Neuronal stem cell (in vitro differentiated cells): ENCODE results near the gene FLCN.

Experiments used
- DNase-seq: peaks from one replicate; pipeline ENCODE4 v3.0.0-alpha.2; 2013; ENCODE audit warnings: low spot score
- H2AFZ ChIP-seq: one replicate; pipeline ENCODE4 v1.6.1; 2013; ENCODE audit warnings: mild to moderate bottlenecking, low read length, inconsistent platforms
- H2AK5ac ChIP-seq: 2 replicates; pipeline ENCODE4 v1.6.1; 2013; ENCODE audit warnings: low read depth, mild to moderate bottlenecking, inconsistent platforms, low read length, moderate library complexity, mixed read lengths
- H2BK120ac ChIP-seq: 2 replicates; pipeline ENCODE4 v1.6.1; 2013; ENCODE audit warnings: low read depth, mild to moderate bottlenecking, inconsistent platforms, low read length, moderate library complexity, mixed read lengths
- H2BK12ac ChIP-seq: one replicate; pipeline ENCODE4 v1.6.1; 2013; ENCODE audit warnings: low read length, inconsistent platforms
- H2BK15ac ChIP-seq: 2 replicates; pipeline ENCODE4 v1.6.1; 2013; ENCODE audit warnings: mild to moderate bottlenecking, low read length, inconsistent platforms, mixed read lengths
- H2BK5ac ChIP-seq: one replicate; pipeline ENCODE4 v1.6.1; 2013; ENCODE audit warnings: inconsistent platforms, mild to moderate bottlenecking, low read length, moderate library complexity
- H3K14ac ChIP-seq: one replicate; pipeline ENCODE4 v1.6.1; 2013; ENCODE audit warnings: low read length, inconsistent platforms
- H3K18ac ChIP-seq: 2 replicates; pipeline ENCODE4 v1.6.1; 2013; ENCODE audit warnings: low read length, inconsistent platforms
- H3K23ac ChIP-seq: 2 replicates; pipeline ENCODE4 v1.6.1; 2013; ENCODE audit warnings: low read depth, mild to moderate bottlenecking, mixed read lengths, low read length, inconsistent platforms; ENCODE audit not compliant: poor library complexity
- H3K27ac ChIP-seq: replicated peaks from 3 replicates; pipeline ENCODE4 v1.5.1; 2013; ENCODE audit warnings: low read length, inconsistent platforms
- H3K27me3 ChIP-seq, 3 experiments: 2 replicates each; pipeline ENCODE4 v1.6.1; 2013; ENCODE audit warnings: low read length in 3 of 3, mild to moderate bottlenecking in 2 of 3, inconsistent platforms in 1 of 3, low read depth in 1 of 3, mixed read lengths in 1 of 3, moderate library complexity in 1 of 3; ENCODE audit not compliant: control insufficient read depth in 3 of 3, insufficient read depth in 3 of 3
- H3K36me3 ChIP-seq, 2 donors: replicated peaks in 1 of 2; 2 replicates each; pipeline ENCODE4 v1.6.1; 2013; ENCODE audit warnings: low read length in 2 of 2; ENCODE audit not compliant: control insufficient read depth in 2 of 2, insufficient read depth in 2 of 2
- H3K4ac ChIP-seq: 2 replicates; pipeline ENCODE4 v1.6.1; 2013; ENCODE audit warnings: inconsistent platforms, mild to moderate bottlenecking, low read length, moderate library complexity
- H3K4me1 ChIP-seq, 2 donors: 1 replicate in 1 of 2; 2 replicates in 1 of 2; pipeline ENCODE4 v1.6.1; 2013; ENCODE audit warnings: low read length in 2 of 2, low read depth in 1 of 2; ENCODE audit not compliant: control insufficient read depth in 2 of 2, insufficient read depth in 1 of 2
- H3K4me2 ChIP-seq: one replicate; pipeline ENCODE4 v1.6.1; 2013; ENCODE audit warnings: mild to moderate bottlenecking, low read length, inconsistent platforms; ENCODE audit not compliant: insufficient read depth, poor library complexity, severe bottlenecking
- H3K4me3 ChIP-seq, 2 donors: 2 replicates each; pipeline ENCODE4 v1.5.1; 2013; ENCODE audit warnings: low read length in 2 of 2, mild to moderate bottlenecking in 2 of 2, inconsistent platforms in 1 of 2, moderate library complexity in 1 of 2
- H3K79me1 ChIP-seq: one replicate; pipeline ENCODE4 v1.6.1; 2013; ENCODE audit warnings: low read depth, mild to moderate bottlenecking, inconsistent platforms, low read length, moderate library complexity
- H3K9ac ChIP-seq: one replicate; pipeline ENCODE4 v1.6.1; 2013; ENCODE audit warnings: mild to moderate bottlenecking, low read depth, low read length, inconsistent platforms; ENCODE audit not compliant: poor library complexity
- H3K9me3 ChIP-seq, 2 donors: replicated peaks in 1 of 2; 2 replicates each; pipeline versions ENCODE3 to v1.6.1; 2013; ENCODE audit warnings: low read length in 2 of 2, mild to moderate bottlenecking in 2 of 2, inconsistent platforms in 1 of 2, low read depth in 1 of 2, mixed read lengths in 1 of 2, moderate library complexity in 1 of 2; ENCODE audit not compliant: control insufficient read depth in 2 of 2, insufficient read depth in 1 of 2
- H4K8ac ChIP-seq: one replicate; pipeline ENCODE4 v1.6.1; 2013; ENCODE audit warnings: low read depth, mild to moderate bottlenecking, inconsistent platforms, low read length, moderate library complexity
- H4K91ac ChIP-seq: one replicate; pipeline ENCODE4 v1.6.1; 2013; ENCODE audit warnings: low read length, low read depth, mild to moderate bottlenecking, inconsistent platforms; ENCODE audit not compliant: poor library complexity
- WGBS, 2 donors: extraction: QIAGEN DNeasy Blood & Tissue Kit; methylation state at CpG; one replicate each; pipeline ENCODE4 v1.1.7; 2013; ENCODE audit warnings: missing lambda C conversion rate in 2 of 2, mixed read lengths in 1 of 2; ENCODE audit not compliant: insufficient read length in 2 of 2, insufficient replicate concordance in 1 of 2; ENCODE audit errors: extremely low coverage in 2 of 2; 5-methylcytosine and 5-hydroxymethylcytosine counted together

Gene FLCN

GRCh38 chr17:17201907-17202306 lies 35.1 kb downstream of the FLCN start:
- Histone ChIP-seq H4K91ac (no peak overlapping the region), H4K8ac (peak overlapping the region; percentile 73), H3K9me3 (no peaks in the 10 kb centered on the region), H3K18ac (no peak overlapping the region), H2AK5ac (no peak overlapping the region), H3K79me1 (peaks cover 3% of the 10 kb centered on the region), H3K27me3 (no peaks in the 10 kb centered on the region), H2AFZ (no peak overlapping the region), H2BK15ac (no peak overlapping the region), H3K23ac (no peak overlapping the region), H3K4me2 (no peak overlapping the region), H3K4ac (no peak overlapping the region), H2BK12ac (no peak overlapping the region), H3K27ac (no peak overlapping the region), H3K14ac (no peak overlapping the region), H3K4me1 (peaks cover 1 to 10% of the 10 kb centered on the region in 2 donors), H2BK120ac (no peak overlapping the region), H3K36me3 (no peaks in the 10 kb centered on the region), H3K4me3 (no peak overlapping the region), H3K9ac (no peak overlapping the region), H2BK5ac (no peak overlapping the region)
- no CpG with 5 or more reads among the region's 8 CpGs for WGBS, 2 donors
- no peak for DNase-seq

GRCh38 chr17:17201271-17201670 lies 35.7 kb downstream of the FLCN start:
- no peaks in the 10 kb centered on the region for H3K27me3 ChIP-seq
- H3K4ac ChIP-seq = no peak overlapping the region
- no peak overlapping the region for H3K23ac ChIP-seq
- peaks cover under 1% of the 10 kb centered on the region for H3K79me1 ChIP-seq
- no peak overlapping the region for H2AK5ac ChIP-seq
- H3K36me3 ChIP-seq = no peaks in the 10 kb centered on the region
- no peak overlapping the region for H2AFZ ChIP-seq
- no peak overlapping the region for H3K4me2 ChIP-seq
- H3K4me1 ChIP-seq = peaks cover 1 to 10% of the 10 kb centered on the region in 2 donors
- no peak overlapping the region for H2BK12ac ChIP-seq
- H4K8ac ChIP-seq = no peak overlapping the region
- H2BK5ac ChIP-seq = no peak overlapping the region
- H4K91ac ChIP-seq = no peak overlapping the region
- DNase-seq = no peak
- no CpG with 5 or more reads among the region's 10 CpGs for WGBS, 2 donors
- H3K9ac ChIP-seq = no peak overlapping the region
- H3K9me3 ChIP-seq = no peaks in the 10 kb centered on the region
- H2BK120ac ChIP-seq = no peak overlapping the region
- no peak overlapping the region for H3K14ac ChIP-seq
- H3K18ac ChIP-seq = no peak overlapping the region
- H3K4me3 ChIP-seq = no peak overlapping the region
- H2BK15ac ChIP-seq = no peak overlapping the region
- no peak overlapping the region for H3K27ac ChIP-seq

GRCh38 chr17:17200831-17201230 lies 36.1 kb downstream of the FLCN start:
- no peak overlapping the region for H3K23ac ChIP-seq
- no peak for DNase-seq
- no peak overlapping the region for H3K4me2 ChIP-seq
- H3K9ac ChIP-seq = no peak overlapping the region
- no peak overlapping the region for H2AK5ac ChIP-seq
- no peak overlapping the region for H2BK120ac ChIP-seq
- H4K91ac ChIP-seq = no peak overlapping the region
- no peak overlapping the region for H3K18ac ChIP-seq
- no peak overlapping the region for H3K4ac ChIP-seq
- H2BK12ac ChIP-seq = no peak overlapping the region
- no peak overlapping the region for H2BK5ac ChIP-seq
- H3K9me3 ChIP-seq = no peaks in the 10 kb centered on the region
- no peak overlapping the region for H3K27ac ChIP-seq
- peak overlapping the region; percentile 75 for H2AFZ ChIP-seq
- H3K79me1 ChIP-seq = no peaks in the 10 kb centered on the region
- H4K8ac ChIP-seq = no peak overlapping the region
- H3K4me3 ChIP-seq = no peak overlapping the region
- no peak overlapping the region for H2BK15ac ChIP-seq
- WGBS, 2 donors = no CpG with 5 or more reads among the region's 5 CpGs
- H3K14ac ChIP-seq = no peak overlapping the region
- peaks cover 1 to 10% of the 10 kb centered on the region in 2 donors for H3K4me1 ChIP-seq
- no peaks in the 10 kb centered on the region for H3K36me3 ChIP-seq
- no peaks in the 10 kb centered on the region for H3K27me3 ChIP-seq

DNA sequence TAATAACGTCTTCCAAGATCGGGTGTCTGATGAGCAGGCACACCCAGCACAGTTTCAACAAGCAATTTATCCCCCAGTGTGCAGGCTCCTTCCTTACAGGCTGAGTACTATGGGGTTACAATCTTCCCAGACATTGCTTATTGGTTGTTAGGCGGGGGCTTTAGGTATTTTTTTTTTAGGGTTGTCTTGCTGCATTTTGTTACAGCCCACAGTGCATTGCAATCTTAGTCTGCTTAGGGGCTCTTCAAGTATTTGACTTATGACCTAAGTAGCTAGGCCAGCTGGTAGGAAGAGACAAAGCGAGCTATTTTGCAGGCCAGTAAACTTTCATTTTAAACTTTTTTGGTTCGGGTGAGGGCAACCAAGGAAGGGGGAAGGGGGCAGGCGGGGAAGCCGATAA lies 36.7 kb downstream of the FLCN start:
- Histone ChIP-seq H3K9ac (no peak overlapping the region), H3K27me3 (no peaks in the 10 kb centered on the region), H3K9me3 (no peaks in the 10 kb centered on the region), H3K79me1 (no peaks in the 10 kb centered on the region), H2AFZ (peak overlapping the region; percentile 75), H3K18ac (no peak overlapping the region), H3K36me3 (no peaks in the 10 kb centered on the region), H2AK5ac (no peak overlapping the region), H3K4me2 (no peak overlapping the region), H3K27ac (no peak overlapping the region), H2BK12ac (no peak overlapping the region), H4K91ac (no peak overlapping the region), H3K4me1 (peaks cover 1 to 10% of the 10 kb centered on the region in 2 donors), H3K4me3 (no peak overlapping the region), H3K23ac (no peak overlapping the region), H2BK15ac (no peak overlapping the region), H2BK120ac (no peak overlapping the region), H4K8ac (no peak overlapping the region), H3K4ac (no peak overlapping the region), H3K14ac (no peak overlapping the region), H2BK5ac (no peak overlapping the region)
- no CpG with 5 or more reads among the region's 7 CpGs for WGBS, 2 donors
- DNase-seq = no peak
